GM12801 (cell line): ENCODE measurements around the gene KLHL40.

Experiments used
- TF ChIP-seq, protein P1 (sequence below): IDR thresholded peaks from one replicate; pipeline ENCODE4 v1.5.1; 2011; ENCODE audit warnings: control low read depth; ENCODE audit not compliant: insufficient read length; ENCODE audit errors: extremely low read depth

Gene KLHL40

DNA sequence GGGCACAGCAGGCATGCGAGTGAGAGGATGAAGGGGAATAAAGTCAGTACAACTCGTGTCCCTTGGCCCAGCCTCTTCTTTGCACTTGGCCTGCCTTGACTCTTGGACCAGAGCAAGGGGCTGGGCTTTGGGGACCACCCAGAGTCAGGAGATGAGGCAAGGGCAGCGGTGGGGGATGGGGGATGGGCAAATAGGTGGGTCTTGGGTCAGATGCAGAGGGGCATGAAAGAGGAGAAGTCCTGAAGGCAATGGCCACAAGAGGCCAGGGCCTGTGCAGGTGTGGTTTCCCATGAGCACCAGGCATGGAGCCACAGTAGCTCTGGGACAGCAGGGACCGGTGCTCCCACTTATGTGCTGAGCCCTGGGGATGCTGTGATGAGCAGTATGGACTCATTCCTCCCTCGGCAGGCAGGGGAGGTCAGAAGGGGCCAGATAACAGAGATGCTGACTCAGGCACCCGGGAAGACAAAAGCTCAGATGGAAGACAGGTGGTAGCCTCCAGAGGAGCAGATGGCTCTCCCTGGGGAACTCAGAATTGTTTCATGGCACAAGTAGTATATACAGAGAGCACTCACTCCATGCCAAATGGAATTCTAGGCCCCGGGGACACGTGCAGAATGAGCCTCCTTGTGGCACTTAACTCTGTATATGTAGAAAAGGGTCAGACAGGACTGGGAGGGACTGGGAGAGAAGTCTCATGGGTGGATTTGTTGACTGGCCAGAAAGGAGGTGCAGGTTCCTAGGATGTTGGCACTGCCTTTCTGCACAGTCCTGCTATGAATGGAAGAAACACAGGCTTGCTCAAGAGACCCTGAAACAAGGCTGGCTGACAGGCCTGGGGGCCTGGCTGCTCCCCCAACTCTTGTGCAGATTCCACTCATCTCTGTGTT, 17.6 kb upstream of the KLHL40 start:
- TF ChIP-seq, protein P1, sequence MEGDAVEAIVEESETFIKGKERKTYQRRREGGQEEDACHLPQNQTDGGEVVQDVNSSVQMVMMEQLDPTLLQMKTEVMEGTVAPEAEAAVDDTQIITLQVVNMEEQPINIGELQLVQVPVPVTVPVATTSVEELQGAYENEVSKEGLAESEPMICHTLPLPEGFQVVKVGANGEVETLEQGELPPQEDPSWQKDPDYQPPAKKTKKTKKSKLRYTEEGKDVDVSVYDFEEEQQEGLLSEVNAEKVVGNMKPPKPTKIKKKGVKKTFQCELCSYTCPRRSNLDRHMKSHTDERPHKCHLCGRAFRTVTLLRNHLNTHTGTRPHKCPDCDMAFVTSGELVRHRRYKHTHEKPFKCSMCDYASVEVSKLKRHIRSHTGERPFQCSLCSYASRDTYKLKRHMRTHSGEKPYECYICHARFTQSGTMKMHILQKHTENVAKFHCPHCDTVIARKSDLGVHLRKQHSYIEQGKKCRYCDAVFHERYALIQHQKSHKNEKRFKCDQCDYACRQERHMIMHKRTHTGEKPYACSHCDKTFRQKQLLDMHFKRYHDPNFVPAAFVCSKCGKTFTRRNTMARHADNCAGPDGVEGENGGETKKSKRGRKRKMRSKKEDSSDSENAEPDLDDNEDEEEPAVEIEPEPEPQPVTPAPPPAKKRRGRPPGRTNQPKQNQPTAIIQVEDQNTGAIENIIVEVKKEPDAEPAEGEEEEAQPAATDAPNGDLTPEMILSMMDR = no peak

DNA sequence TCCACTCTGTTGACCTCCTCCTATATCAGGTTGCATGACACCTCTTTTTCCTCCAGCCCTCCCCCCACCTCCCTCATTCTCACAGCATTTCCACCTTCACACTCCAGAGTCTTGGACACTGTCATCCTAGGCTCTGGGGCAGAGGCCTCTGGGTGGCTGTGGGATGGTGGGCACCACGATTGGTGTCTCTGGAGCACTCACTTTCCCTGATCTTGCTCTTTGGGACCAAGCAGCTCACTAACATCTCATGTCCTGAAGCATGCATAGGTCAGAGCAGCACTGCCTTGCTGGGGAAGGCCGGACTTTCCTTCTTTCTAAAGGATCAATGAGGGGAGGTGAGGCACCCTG, 16.9 kb upstream of the KLHL40 start:
- TF ChIP-seq, protein P1 = no peak

DNA sequence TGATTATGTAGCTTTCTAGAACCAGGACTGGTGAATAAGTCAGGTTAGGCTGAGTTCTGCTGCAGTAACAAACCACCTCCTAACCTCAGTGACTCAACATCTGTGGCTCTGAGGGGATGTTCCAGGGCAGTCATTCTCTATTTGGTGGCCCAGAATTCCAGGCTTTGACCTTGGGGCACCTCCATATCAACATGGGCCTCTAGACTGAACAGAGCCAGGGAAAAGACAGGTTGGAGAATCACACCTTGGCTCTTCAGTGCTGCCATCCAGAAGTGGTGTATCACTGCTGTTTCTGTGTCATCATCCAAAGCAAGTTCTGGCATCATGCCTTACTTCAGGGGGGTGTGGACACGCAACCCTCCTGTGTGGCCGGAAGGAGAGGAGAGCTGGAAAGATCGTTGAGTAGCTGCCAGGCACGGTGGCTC, 16.5 kb upstream of the KLHL40 start:
- TF ChIP-seq, protein P1 = no peak

DNA sequence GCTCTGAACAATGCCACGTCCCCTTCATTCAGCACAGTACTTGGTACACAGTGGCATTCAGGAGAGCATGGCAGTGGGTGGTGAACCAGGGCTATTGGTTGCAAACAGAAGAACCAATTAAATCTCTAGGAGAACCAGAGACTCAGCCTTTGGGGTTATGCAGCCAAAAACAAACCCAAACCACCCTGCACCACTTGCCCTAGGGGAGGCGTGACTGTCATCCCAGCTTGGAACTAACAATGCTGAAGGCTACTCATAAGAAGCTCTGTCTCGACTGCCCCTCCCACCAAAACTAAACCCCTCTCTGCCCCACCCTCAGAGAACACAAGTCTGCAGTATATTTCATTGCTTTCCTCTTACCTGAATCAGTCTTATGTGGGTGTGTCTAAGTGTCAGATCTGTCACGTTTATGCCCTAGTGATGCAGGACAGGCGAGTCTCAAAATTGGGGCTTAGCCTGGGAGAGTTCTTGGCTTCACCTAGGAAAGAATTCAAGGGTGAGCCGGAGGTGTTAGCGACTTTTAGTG, 15.2 kb upstream of the KLHL40 start:
- TF ChIP-seq, protein P1 = no peak

DNA sequence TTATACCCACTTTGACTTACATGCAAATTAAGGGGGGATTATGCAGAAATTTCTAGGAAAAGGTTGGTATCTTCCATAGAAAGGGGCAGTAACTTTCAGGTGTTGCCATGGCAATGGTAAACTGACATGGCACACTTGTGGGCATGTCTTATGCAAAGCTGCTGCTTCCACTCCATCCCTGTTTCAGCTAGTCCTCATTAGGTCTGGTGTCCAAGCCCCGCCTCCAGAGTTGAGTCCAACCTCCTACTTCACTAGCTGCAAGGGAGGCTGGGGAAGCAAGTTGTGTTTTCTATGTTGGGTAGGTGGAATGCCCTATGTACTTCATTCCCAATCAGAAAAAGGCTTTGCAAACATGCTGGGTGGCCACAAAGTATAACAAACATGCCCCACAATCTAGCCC, 14.7 kb upstream of the KLHL40 start:
- TF ChIP-seq, protein P1 = no peak

DNA sequence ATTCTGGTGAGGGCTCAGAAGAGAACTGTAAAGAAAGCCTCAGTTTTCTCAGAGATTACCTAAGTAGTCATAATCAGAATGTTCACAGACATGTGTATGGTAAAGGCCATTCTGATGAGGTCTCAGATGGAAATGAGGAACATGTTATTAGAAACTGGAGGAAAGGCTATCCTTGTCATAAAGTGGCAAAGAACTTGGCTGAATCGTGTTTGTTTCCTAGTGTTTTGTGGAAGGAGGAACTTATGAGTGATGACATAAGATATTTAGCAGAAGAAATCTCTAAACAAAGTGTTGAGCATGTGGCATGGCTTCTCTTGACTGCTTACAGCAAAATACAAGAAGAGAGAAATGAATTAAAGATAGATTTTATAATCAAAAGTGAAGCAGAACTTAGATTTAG, 12.8 kb upstream of the KLHL40 start:
- TF ChIP-seq, protein P1 = no peak

DNA sequence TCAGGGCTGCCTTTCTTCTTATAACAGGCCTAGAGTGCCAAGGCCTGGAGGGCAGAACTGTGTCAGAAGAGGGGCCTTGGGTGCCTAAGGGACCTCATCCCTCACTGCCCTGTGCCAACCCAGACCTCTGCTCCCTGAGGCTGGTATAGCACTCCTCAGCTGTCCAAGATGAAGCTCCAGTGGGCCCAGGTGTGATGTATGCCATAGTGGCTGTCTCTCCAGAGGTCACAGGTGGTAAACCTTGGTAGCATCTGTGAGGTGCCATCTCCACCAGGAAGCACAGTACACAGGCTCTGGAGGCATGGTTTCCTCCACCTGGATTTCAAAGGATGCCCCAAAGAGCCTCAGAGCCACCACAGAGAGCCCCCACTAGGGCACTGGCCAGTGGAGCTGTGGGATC, 12.3 kb upstream of the KLHL40 start:
- TF ChIP-seq, protein P1 = no peak
